HepG2 (cell line): ENCODE results near the gene HS6ST1. TPM values are rescaled to one million over a fixed set of nuclear protein-coding genes. Genes with fewer than 3 reads are reported as not detected.

Experiments
- ATAC-seq: fragments of 200-7000 bp; cut with Tn5 transposase; 3 replicates; pipeline ENCODE4 v1.9.1; 2020; ENCODE audit warnings: mild to moderate bottlenecking, moderate library complexity
- BruUV-seq: library from RNA; stranded (reverse); fragments of 400-500 nt; replicated peaks from 2 replicates; lab custom pipeline; 2021; lab: Mats Ljungman, UMichigan
- CTCF ChIA-PET: fragments of 300-600 bp; formaldehyde crosslinking; extraction: SDS; loops from one replicate; lab custom pipeline; 2021; ENCODE audit warnings: low total read pairs, inconsistent platforms, low intra/inter-chr PET ratio; lab: Yijun Ruan, JAX
- POLR2A ChIA-PET: fragments of 350-600 bp; sonication (Branson Sonifier 250); formaldehyde crosslinking; loops from one replicate; lab custom pipeline; 2020; ENCODE audit warnings: antibody characterized with exemption, inconsistent platforms; lab: Yijun Ruan, JAX
- DNase-seq: peaks from one replicate; pipeline ENCODE4 v3.0.0-alpha.2; 2015; ENCODE audit warnings: low spot score
- FAIRE-seq: peaks from 3 replicates; lab custom pipeline; 2011; peaks lifted over from hg19 to GRCh38; lab: Jason Lieb, UNC
- H2AFZ ChIP-seq: one replicate; pipeline ENCODE4 v1.6.1; 2011; ENCODE audit warnings: low read length, inconsistent platforms
- H3K27ac ChIP-seq: fragments of 300-600 bp; 3 replicates; pipeline ENCODE4 v1.8.0; 2011; ENCODE audit warnings: mixed run types, mild to moderate bottlenecking, mixed read lengths, low read length, inconsistent platforms; ENCODE audit not compliant: insufficient read depth; ENCODE audit errors: extremely low read length
- H3K27me3 ChIP-seq, 2 experiments: fragments of 200-600 bp in 1 of 2; 2 replicates in 1 of 2; 3 replicates in 1 of 2; pipeline versions ENCODE4 v1.6.0 to v1.8.0; 2011; ENCODE audit warnings: low read length in 2 of 2, mild to moderate bottlenecking in 2 of 2, moderate library complexity in 2 of 2, inconsistent platforms in 1 of 2; ENCODE audit not compliant: insufficient read depth in 2 of 2, control insufficient read depth in 1 of 2
- H3K36me3 ChIP-seq, 2 experiments: fragments of 200-600 bp in 1 of 2; replicated peaks in 1 of 2; 2 replicates in 1 of 2; 3 replicates in 1 of 2; pipeline versions ENCODE4 v1.5.1 to v1.8.0; 2011; ENCODE audit warnings: low read length in 2 of 2, inconsistent platforms in 1 of 2; ENCODE audit not compliant: insufficient read depth in 2 of 2, control insufficient read depth in 1 of 2
- H3K4me1 ChIP-seq: 2 replicates; pipeline ENCODE4 v1.5.1; 2012; ENCODE audit warnings: low read length, inconsistent platforms; ENCODE audit not compliant: insufficient read depth
- H3K4me2 ChIP-seq: 2 replicates; pipeline ENCODE4 v1.6.0; 2011; ENCODE audit warnings: low read depth, low read length, inconsistent platforms
- H3K4me3 ChIP-seq, 3 experiments: fragments of 200-600 bp in 1 of 3; sonication (generic), shearing (Covaris generic) in 1 of 3; replicated peaks in 1 of 3; 2 replicates each; pipeline ENCODE4 v1.5.1; 2011 to 2016; ENCODE audit warnings: low read length in 3 of 3, inconsistent platforms in 2 of 3, low read depth in 2 of 3, mild to moderate bottlenecking in 2 of 3, control low read depth in 1 of 3, mixed read lengths in 1 of 3; ENCODE audit not compliant: insufficient read depth in 1 of 3
- H3K79me2 ChIP-seq: one replicate; pipeline ENCODE4 v1.6.1; 2011; ENCODE audit warnings: low read length, inconsistent platforms; ENCODE audit not compliant: insufficient read depth
- H3K9ac ChIP-seq: 2 replicates; pipeline ENCODE4 v1.6.0; 2011; ENCODE audit warnings: mild to moderate bottlenecking, low read depth, low read length, inconsistent platforms; ENCODE audit not compliant: insufficient read depth
- H3K9me3 ChIP-seq: 2 replicates; pipeline ENCODE4 v1.5.1; 2012; ENCODE audit warnings: mild to moderate bottlenecking, low read length
- H4K20me1 ChIP-seq: 2 replicates; pipeline ENCODE4 v1.6.0; 2011; ENCODE audit warnings: inconsistent platforms, mild to moderate bottlenecking, low read length, moderate library complexity; ENCODE audit not compliant: insufficient read depth
- AHDC1 ChIP-seq: sonication (generic); formaldehyde crosslinking; IDR thresholded peaks from 2 replicates; pipeline ENCODE4 v1.5.1; 2020; ENCODE audit warnings: mild to moderate bottlenecking, missing genetic modification reagents, borderline replicate concordance
- CBX2 ChIP-seq, 2 experiments: fragments of 200-600 bp in 1 of 2; sonication (generic); formaldehyde crosslinking in 1 of 2; IDR thresholded peaks; 2 replicates each; pipeline versions ENCODE4 v1.7.0 to v1.8.1; 2018 to 2022; ENCODE audit warnings: low read depth in 2 of 2, low read length in 1 of 2, mild to moderate bottlenecking in 1 of 2, missing genetic modification reagents in 1 of 2
- GPBP1L1 ChIP-seq: sonication (generic); formaldehyde crosslinking; IDR thresholded peaks from 2 replicates; pipeline ENCODE4 v1.5.0; 2020; ENCODE audit warnings: mild to moderate bottlenecking, missing genetic modification reagents
- MTF1 ChIP-seq: sonication (generic); formaldehyde crosslinking; IDR thresholded peaks from 2 replicates; pipeline ENCODE4 v1.5.0; 2020; ENCODE audit warnings: missing genetic modification reagents
- RBFOX2 ChIP-seq: fragments of 200-400 bp; formaldehyde crosslinking; IDR thresholded peaks from 2 replicates; pipeline ENCODE4 v1.6.1; 2017; ENCODE audit warnings: low read depth, mild to moderate bottlenecking, low read length
- SMYD3 ChIP-seq: sonication (generic); formaldehyde crosslinking; IDR thresholded peaks from 2 replicates; pipeline ENCODE4 v1.8.1; 2023; ENCODE audit warnings: mild to moderate bottlenecking, missing genetic modification reagents
- SP1 ChIP-seq, 2 experiments: fragments of 450-650 bp in 1 of 2; sonication (generic) in 1 of 2; formaldehyde crosslinking in 1 of 2; IDR thresholded peaks; 2 replicates each; pipeline versions ENCODE4 v1.4.0 to v1.6.1; 2016 to 2020; ENCODE audit warnings: missing genetic modification reagents in 1 of 2
- TBP ChIP-seq: sonication (generic); formaldehyde crosslinking; IDR thresholded peaks from 2 replicates; pipeline ENCODE4 v1.5.0; 2020; ENCODE audit warnings: missing genetic modification reagents
- TGIF2 ChIP-seq: IDR thresholded peaks from 2 replicates; pipeline ENCODE4 v1.6.1; 2016; ENCODE audit warnings: control low read depth, missing compliant biosample characterization
- U2AF2 ChIP-seq: fragments of 200-400 bp; formaldehyde crosslinking; IDR thresholded peaks from 2 replicates; pipeline ENCODE4 v1.6.1; 2017; ENCODE audit warnings: low read depth, mild to moderate bottlenecking, low read length
- ZNF674 ChIP-seq: sonication (generic); formaldehyde crosslinking; IDR thresholded peaks from 2 replicates; pipeline ENCODE4 v1.5.0; 2020; ENCODE audit warnings: low read depth, mild to moderate bottlenecking, missing genetic modification reagents
- WGBS: methylation state at CpG from one replicate; pipeline ENCODE4 v1.1.6; 2017; ENCODE audit warnings: low lambda C conversion rate; 5-methylcytosine and 5-hydroxymethylcytosine counted together
- in situ Hi-C: cut with HindIII; loops from 2 replicates; pipeline ENCODE4 v1.10.0; 2017; ENCODE audit warnings: low pct_unique_long_range_greater_than_20kb; ENCODE audit not compliant: extremely low pct_ligation_motif_present
- intact Hi-C: fragments of 100-400 bp; cut with micrococcal nuclease; formaldehyde crosslinking; loops from one replicate; pipeline ENCODE4 v1.10.0; 2022; ENCODE audit not compliant: unreplicated experiment
- polyA plus RNA-seq, 8 experiments: library from polyadenylated mRNA; depleted of rRNA in 3 of 8; stranded (reverse) in 7 of 8; unstranded in 1 of 8; fragments of >200 nt; fragmentation: Illumina TruSeq in 4 of 8; extraction: Trizol in 4 of 8; gene quantifications; 2 replicates each; pipeline versions ENCODE4 v1.2.1 to v1.2.3, GENCODE V29; 2011 to 2016; ENCODE audit warnings: low read depth in 4 of 8, missing spikeins in 1 of 8, mixed read lengths in 1 of 8; ENCODE audit not compliant: insufficient read depth in 1 of 8
- total RNA-seq, 5 experiments: library from RNA; depleted of rRNA; stranded (reverse); fragments of >200 nt; fragmentation: Illumina TruSeq; extraction: Trizol; gene quantifications; 2 replicates each; pipeline ENCODE4 v1.2.3, GENCODE V29; 2016; ENCODE audit warnings: low read depth in 1 of 5

The HS6ST1 gene
- total and polyA plus RNA-seq, 2 of the 13 experiments (the other 11 are each of a cell fraction or from before 2014, with no cell fraction given), result 34.5 to 84.6 TPM

GRCh38 chr2:128329607-128330006 is 10.9 kb upstream of the HS6ST1 start:
- ChIA-PET POLR2A (interaction anchor here (0.7 kb wide), 1 partner anchor 11 kb away, joined by 3 read pairs; the partner anchor contains the start of gene HS6ST1), CTCF (no interaction called here)
- H2AFZ ChIP-seq, result no peak overlapping the region
- H3K4me3 ChIP-seq, result no peak overlapping the region
- H3K4me1 ChIP-seq, result peaks cover 16% of the 10 kb centered on the region
- H3K27me3 ChIP-seq, result no peaks in the 10 kb centered on the region
- 90% methylated on average over 6 of the region's 6 CpGs for WGBS
- ATAC-seq (no peak), FAIRE-seq (no peak), DNase-seq (no peak)
- H3K79me2 ChIP-seq, result no peaks in the 10 kb centered on the region
- intact Hi-C loops, result no loop called here
- no TSS peak for BruUV-seq
- H3K27ac ChIP-seq, result no peak overlapping the region
- peaks cover 15% of the 10 kb centered on the region for H3K9me3 ChIP-seq
- no peaks in the 10 kb centered on the region for H4K20me1 ChIP-seq
- no peak overlapping the region for H3K4me2 ChIP-seq
- in situ Hi-C loops, result no loop called here
- H3K9ac ChIP-seq, result no peak overlapping the region
- H3K36me3 ChIP-seq, result no peaks in the 10 kb centered on the region
- TF ChIP-seq RBFOX2, result no peak
- no peak for TF ChIP-seq CBX2 (IDR thresholded peaks at IDR 0.05; ENCODE audit: low read depth, low read length)
- TF ChIP-seq CBX2 (CRISPR knock-in tag; IDR thresholded peaks at IDR 0.05; ENCODE audit: low read depth), result no peak
- TF ChIP-seq TGIF2 (CRISPR knock-in tag), result no peak
- TF ChIP-seq TBP (CRISPR knock-in tag), result no peak
- no peak for TF ChIP-seq U2AF2
- TF ChIP-seq SP1 (IDR thresholded peaks at IDR 0.05), result no peak
- TF ChIP-seq SP1 (CRISPR knock-in tag; IDR thresholded peaks at IDR 0.05), result no peak
- TF ChIP-seq ZNF674 (CRISPR knock-in tag), result no peak
- TF ChIP-seq GPBP1L1, result no peak
- no peak for TF ChIP-seq SMYD3
- no peak for TF ChIP-seq MTF1 (CRISPR knock-in tag)
- TF ChIP-seq AHDC1 (CRISPR knock-in tag), result no peak
- TF ChIP-seq, all 625 proteins: peak for 0
